CD4-positive, alpha-beta T cell treated with Interleukin-15 for 4 hours (primary cell): ENCODE results near the gene FUT7.

Experiments used
- DNase-seq: peaks from one replicate; pipeline ENCODE4 v3.0.0-alpha.2; 2020; ENCODE audit warnings: low spot score

Gene FUT7

DNA sequence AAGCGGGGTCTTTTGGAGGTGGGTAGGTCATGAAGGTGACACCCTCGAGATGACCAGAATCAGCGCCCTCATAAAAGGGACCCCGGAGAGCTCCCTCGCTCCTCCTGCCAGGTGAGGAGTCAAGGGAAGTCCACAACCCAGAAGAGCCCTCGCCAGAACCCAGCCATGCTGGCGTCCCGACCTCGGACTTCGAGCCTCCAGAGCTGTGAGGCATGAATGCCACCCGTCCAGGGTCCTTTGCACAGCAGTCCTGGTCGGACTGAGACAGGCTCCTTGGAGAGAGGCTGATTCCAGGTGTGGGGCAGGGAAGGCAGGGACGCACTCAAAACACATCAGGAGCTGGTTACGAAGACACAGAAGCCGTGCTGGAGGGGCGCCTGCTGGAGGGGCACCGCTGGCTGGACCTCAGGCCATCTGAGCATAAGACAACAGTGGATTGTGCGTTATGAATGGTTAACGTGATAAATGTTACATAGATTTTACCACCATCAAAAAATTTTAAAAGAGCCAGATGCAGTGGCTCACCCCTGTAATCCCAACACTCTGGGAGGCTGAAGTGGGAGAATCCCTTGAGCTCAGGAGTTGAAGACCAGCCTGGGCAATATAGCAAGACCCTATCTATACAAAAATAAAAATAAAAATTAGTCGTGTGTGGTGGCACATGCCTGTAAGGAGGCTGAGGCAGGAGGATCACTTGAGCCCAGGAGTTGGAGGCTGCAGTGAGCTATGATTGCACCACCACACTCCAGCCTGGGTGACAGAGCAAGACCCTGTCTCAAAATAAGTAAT lies 29.8 kb downstream of the FUT7 start:
- no peak for DNase-seq

DNA sequence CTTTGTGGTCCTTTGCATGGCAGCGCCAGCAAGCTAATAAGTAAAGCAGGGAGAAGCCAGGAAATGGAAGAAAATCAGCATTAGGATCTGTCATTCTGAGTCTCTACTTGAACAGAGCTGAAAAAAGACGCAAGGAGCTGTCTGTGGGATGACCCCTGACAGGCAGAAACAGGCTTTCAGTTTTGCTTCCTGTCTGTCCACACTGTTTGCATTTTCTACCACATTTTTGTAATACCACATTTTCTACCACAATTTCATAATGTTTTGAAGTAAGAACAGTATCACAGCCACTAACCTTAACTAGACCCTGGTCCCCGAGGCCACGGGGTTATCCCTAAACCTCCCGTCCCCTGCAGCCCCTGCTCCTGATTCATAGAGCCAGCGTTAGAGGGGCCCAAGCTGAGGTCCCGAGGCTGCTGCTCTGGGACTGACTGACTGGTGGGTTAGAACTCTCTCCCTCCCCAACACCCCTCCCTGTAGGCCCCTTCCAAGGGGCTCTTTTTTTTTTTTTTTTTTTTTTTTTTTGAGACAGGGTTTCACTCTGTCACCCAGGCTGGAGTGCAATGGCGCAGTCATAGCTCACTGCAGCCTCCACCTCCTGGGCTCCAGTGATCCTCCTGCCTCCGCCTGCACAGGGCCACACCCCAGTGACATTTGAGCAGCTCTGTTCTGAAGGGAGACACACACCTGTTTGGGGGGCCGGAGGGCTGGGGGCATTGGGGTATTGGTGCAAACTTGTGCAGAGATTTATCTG lies 31.5 kb downstream of the FUT7 start:
- DNase-seq: peak; percentile 32

GRCh38 chr9:136997830-136998234 lies 34.1 kb downstream of the FUT7 start:
- DNase-seq: peak; percentile 16

GRCh38 chr9:136997371-136997770 lies 34.5 kb downstream of the FUT7 start:
- DNase-seq: no peak

- peak; percentile 51 for DNase-seq
These were observed 35.3 kb downstream of the FUT7 start, which contains the start of gene CLIC3 for GRCh38 chr9:136996361-136997292. TSS of gene CLIC3 (minus strand) at chr9:136996568. CDS start at chr9:136996543, 25 bp downstream.

GRCh38 chr9:136995772-136996311 lies 36.0 kb downstream of the FUT7 start:
- no peak for DNase-seq

DNA sequence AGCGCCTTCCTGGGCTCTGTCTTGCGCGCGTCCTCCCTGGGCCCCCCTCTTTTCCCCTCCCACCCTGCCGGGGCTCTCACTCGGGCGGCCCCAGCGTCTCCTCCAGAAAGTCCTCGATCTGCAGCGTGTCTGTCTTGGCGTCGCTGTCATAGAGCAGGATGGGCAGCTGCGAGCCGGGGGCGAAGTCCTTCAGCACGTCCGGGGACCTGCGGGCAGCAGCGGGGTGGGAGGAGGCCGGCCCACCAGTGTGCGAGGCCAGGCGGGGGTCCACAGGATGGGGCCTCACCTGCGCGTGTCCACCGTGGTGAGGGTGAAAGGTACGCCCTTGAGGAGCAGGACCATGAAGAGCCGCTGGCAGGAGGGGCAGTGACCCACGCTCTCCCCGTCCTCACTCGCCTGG lies 36.5 kb downstream of the FUT7 start:
- no peak for DNase-seq

DNA sequence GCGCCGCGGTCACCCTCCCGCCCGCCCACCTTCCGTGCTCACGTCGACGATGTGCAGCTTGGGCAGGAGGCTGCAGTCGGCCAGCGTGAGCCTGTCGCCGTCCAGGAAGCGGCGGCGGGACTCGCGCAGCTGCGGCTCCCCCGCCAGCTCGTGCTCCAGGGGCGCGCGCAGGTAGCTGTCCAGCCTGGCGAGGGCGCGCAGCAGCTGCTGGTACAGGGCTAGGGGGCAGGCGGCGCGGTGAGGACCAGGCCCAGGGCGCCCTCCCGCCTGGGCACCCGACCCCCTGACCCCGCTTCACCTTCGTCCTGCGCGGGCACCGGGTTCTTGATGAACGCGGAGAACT lies 37.0 kb downstream of the FUT7 start:
- no peak for DNase-seq

GRCh38 chr9:136994180-136994887 lies 37.6 kb downstream of the FUT7 start:
- DNase-seq: no peak

GRCh38 chr9:136992819-136993369 lies 39.0 kb downstream of the FUT7 start:
- no peak for DNase-seq

GRCh38 chr9:136991993-136992818 lies 39.7 kb downstream of the FUT7 start, which contains the start of gene PAXX:
TSS of gene PAXX (plus strand) at chr9:136992422. CDS start at chr9:136992444, 22 bp downstream.
- DNase-seq: peak; percentile 92

DNA sequence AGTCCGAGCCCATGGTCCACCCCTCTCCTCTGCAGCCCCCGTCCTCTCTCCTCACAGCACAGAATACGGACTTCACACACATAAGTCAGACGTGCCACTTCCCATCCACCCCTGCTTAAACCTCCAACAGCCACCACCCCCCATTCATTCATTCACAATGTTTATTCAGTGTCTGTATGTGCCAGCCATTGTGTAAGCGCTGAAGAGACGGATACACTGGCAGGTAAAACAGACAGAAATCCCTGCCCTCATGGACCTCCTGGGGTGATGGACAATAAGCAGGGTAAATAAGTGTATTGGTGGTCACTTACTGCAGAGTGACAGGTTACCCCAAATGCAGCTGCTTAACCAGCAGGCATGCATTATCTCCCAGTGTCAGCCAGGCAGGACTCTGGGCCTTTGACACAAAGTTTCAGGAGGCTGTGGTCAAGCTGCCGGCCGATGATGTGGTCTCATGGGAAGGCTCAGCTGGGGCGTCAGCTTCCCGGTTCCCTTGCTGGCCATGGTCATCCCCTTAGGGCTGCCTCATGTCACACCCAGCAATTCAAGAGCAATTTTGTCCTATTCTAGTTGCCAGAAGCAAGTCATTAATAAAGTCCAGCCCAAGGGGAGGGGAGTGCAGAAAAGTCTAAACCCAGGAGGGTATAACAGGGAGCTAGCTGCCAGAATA lies 41.5 kb downstream of the FUT7 start:
- DNase-seq: no peak

GRCh38 chr9:136988872-136989271 lies 43.0 kb downstream of the FUT7 start:
- no peak for DNase-seq

DNA sequence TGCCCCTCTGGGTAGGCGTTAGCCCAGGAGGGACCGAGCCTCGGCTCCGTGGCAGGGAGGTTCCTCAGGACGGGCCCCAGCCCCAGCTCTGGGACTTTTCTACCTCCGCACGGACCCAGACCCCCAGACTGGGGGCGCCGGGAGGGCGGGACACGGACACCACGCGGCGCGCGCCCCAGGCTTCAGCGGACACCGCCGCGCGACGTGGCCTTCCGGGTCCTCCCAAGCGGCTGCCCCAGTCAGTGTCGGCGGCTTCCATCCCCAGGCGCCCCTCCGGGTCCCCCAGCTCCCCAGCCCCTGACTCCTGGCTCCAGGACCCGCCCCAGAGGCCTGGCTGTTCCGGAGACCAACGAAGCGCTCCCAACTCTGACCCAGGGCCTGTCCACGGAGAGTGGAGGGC lies 46.0 kb downstream of the FUT7 start:
- no peak for DNase-seq

DNA sequence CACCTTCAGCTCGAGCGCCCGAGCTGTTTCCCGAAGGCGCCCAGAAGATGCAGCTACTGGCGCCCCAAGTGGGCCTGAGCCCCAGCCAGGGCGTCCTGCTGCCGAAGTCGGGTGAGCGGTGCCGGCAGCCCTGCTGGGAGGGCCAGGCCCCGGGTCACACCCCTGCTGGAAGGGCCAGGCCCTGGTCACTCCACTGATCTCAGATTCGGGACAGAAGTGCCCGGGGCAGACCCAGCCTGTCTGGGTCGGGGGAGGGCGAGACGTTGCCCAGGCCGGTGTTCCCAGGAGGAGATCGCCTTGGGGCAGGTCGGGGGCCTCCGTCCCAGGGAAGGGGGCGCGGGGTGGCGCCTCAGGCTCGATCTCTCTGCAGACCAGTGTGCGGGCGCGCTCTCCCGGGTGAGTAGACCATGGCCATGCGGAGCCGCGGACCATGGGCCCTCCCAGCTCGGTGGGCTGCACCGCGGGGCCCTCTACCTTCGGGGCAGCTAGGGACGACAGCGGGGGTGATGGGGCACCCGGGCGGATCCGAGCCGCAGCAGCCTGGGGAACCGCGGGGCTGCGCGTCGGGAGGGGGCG lies 46.8 kb downstream of the FUT7 start:
- DNase-seq: no peak

- no peak for DNase-seq
These were observed 47.3 kb downstream of the FUT7 start for GRCh38 chr9:136984464-136985026.

DNA sequence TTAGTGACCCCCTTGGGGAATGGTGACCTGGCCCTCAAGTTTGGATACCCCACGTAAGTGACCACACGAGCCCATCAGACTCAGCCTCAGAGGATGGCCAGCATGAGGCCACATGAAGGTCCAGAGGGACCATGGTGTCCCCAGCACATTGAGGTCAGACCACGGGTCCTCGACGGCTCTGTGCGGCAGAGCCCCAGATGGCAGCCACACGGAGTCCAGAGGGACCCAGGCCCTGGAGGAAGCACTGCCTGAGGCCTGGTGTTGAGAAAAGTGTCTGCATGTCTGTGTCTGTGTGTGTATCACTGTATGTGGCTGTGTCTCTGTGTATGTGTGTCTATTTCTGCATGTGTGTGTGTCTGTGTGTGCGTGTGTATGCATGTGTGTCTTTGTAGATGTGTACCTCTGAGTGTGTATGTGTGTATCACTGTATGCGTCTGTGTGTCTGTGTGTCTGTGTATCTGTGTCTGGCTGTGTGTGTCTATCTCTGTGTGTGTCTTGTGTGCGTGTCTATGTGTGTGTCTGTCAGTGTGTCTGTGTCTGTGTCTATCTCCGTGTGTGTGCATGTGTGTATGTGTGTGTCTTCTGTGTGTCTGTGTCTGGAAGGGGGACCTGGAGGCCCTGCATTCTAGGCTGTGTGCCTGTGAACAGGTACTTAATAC lies 48.1 kb downstream of the FUT7 start:
- no peak for DNase-seq

GRCh38 chr9:136983167-136983566 lies 48.7 kb downstream of the FUT7 start:
- no peak for DNase-seq
